IMR-90 (cell line): ENCODE data around the gene SDC4. TPM values are rescaled to one million over a fixed set of nuclear protein-coding genes. Genes with fewer than 3 reads are reported as not detected.

Experiments
- ATAC-seq: fragments of 200-7000 bp; cut with Tn5 transposase; 2 replicates; pipeline ENCODE4 v1.9.1; 2020; ENCODE audit warnings: low read depth, mild to moderate bottlenecking, moderate library complexity
- BruUV-seq: library from RNA; stranded (reverse); fragments of 400-500 nt; replicated peaks from 2 replicates; lab custom pipeline; 2021; lab: Mats Ljungman, UMichigan
- CTCF ChIA-PET: fragments of 300-600 bp; formaldehyde crosslinking; extraction: SDS; loops from one replicate; lab custom pipeline; 2021; ENCODE audit warnings: antibody characterized with exemption; lab: Yijun Ruan, JAX
- POLR2A ChIA-PET: fragments of 300-600 bp; sonication (Branson Sonifier 250); formaldehyde crosslinking; loops from one replicate; lab custom pipeline; 2022; ENCODE audit warnings: antibody characterized with exemption; ENCODE audit not compliant: unreplicated experiment; lab: Charles Lee
- DNase-seq: peaks from one replicate; pipeline ENCODE4 v3.0.0; 2013
- H2AFZ ChIP-seq: replicated peaks from 2 replicates; pipeline ENCODE3; 2013; ENCODE audit warnings: low read length, mild to moderate bottlenecking; ENCODE audit not compliant: poor library complexity
- H2AK5ac ChIP-seq: 2 replicates; pipeline ENCODE4 v1.6.1; 2013; ENCODE audit warnings: low read depth, low read length, inconsistent platforms
- H2AK9ac ChIP-seq: replicated peaks from 2 replicates; pipeline ENCODE3; 2013; ENCODE audit warnings: mild to moderate bottlenecking, low read depth, low read length, moderate library complexity; ENCODE audit not compliant: poor library complexity
- H2BK120ac ChIP-seq: 2 replicates; pipeline ENCODE4 v1.6.1; 2013; ENCODE audit warnings: low read depth, low read length, inconsistent platforms
- H2BK15ac ChIP-seq: 3 replicates; pipeline ENCODE4 v1.6.1; 2013; ENCODE audit warnings: low read depth, low read length, inconsistent platforms
- H2BK20ac ChIP-seq: 2 replicates; pipeline ENCODE4 v1.6.1; 2013; ENCODE audit warnings: low read depth, mild to moderate bottlenecking, inconsistent platforms, low read length, moderate library complexity
- H2BK5ac ChIP-seq: 2 replicates; pipeline ENCODE4 v1.6.1; 2013; ENCODE audit warnings: mild to moderate bottlenecking, low read depth, low read length, inconsistent platforms; ENCODE audit not compliant: poor library complexity, severe bottlenecking
- H3K14ac ChIP-seq: replicated peaks from 2 replicates; pipeline ENCODE4 v1.6.1; 2013; ENCODE audit warnings: low read depth, low read length, inconsistent platforms
- H3K18ac ChIP-seq: 2 replicates; pipeline ENCODE4 v1.6.1; 2013; ENCODE audit warnings: low read depth, low read length, control low read depth
- H3K23ac ChIP-seq: 2 replicates; pipeline ENCODE4 v1.6.1; 2013; ENCODE audit warnings: low read depth, low read length, inconsistent platforms
- H3K27ac ChIP-seq: 2 replicates; pipeline ENCODE4 v1.5.1; 2013; ENCODE audit warnings: mild to moderate bottlenecking, control low read depth, low read length; ENCODE audit not compliant: insufficient read depth
- H3K27me3 ChIP-seq: 2 replicates; pipeline ENCODE4 v1.6.1; 2013; ENCODE audit warnings: low read length; ENCODE audit not compliant: control insufficient read depth, insufficient read depth
- H3K36me3 ChIP-seq: 2 replicates; pipeline ENCODE4 v1.6.1; 2013; ENCODE audit warnings: low read length, mixed read lengths; ENCODE audit not compliant: control insufficient read depth, insufficient read depth
- H3K4ac ChIP-seq: 2 replicates; pipeline ENCODE4 v1.6.1; 2013; ENCODE audit warnings: low read depth, low read length, inconsistent platforms
- H3K4me1 ChIP-seq: 2 replicates; pipeline ENCODE4 v1.6.1; 2013; ENCODE audit warnings: low read length, mixed read lengths; ENCODE audit not compliant: control insufficient read depth, insufficient read depth
- H3K4me2 ChIP-seq: 2 replicates; pipeline ENCODE4 v1.6.1; 2013; ENCODE audit warnings: low read depth, mild to moderate bottlenecking, control low read depth, low read length, moderate library complexity
- H3K4me3 ChIP-seq: 2 replicates; pipeline ENCODE4 v1.5.1; 2013; ENCODE audit warnings: low read depth, mild to moderate bottlenecking, control low read depth, low read length, moderate library complexity; ENCODE audit not compliant: insufficient read depth
- H3K56ac ChIP-seq: 2 replicates; pipeline ENCODE4 v1.6.1; 2013; ENCODE audit warnings: low read length, inconsistent platforms; ENCODE audit not compliant: insufficient read depth; ENCODE audit errors: extremely low read depth
- H3K79me1 ChIP-seq, 2 experiments: 2 replicates each; pipeline ENCODE4 v1.6.1; 2013; ENCODE audit warnings: low read length in 2 of 2, inconsistent platforms in 1 of 2, low read depth in 1 of 2
- H3K9ac ChIP-seq: 2 replicates; pipeline ENCODE4 v1.6.1; 2013; ENCODE audit warnings: low read depth, low read length, control low read depth
- H3K9me1 ChIP-seq: 2 replicates; pipeline ENCODE4 v1.6.1; 2013; ENCODE audit warnings: low read length, inconsistent platforms; ENCODE audit not compliant: insufficient read depth
- H3K9me3 ChIP-seq: 2 replicates; pipeline ENCODE4 v1.6.1; 2013; ENCODE audit warnings: low read length; ENCODE audit not compliant: control insufficient read depth, insufficient read depth
- H4K20me1 ChIP-seq: 2 replicates; pipeline ENCODE4 v1.6.1; 2013; ENCODE audit warnings: low read length, inconsistent platforms; ENCODE audit not compliant: insufficient read depth
- H4K5ac ChIP-seq: 2 replicates; pipeline ENCODE4 v1.6.1; 2013; ENCODE audit warnings: mild to moderate bottlenecking, low read depth, low read length, control low read depth
- H4K8ac ChIP-seq, 2 experiments: 2 replicates each; pipeline ENCODE4 v1.6.1; 2013; ENCODE audit warnings: low read depth in 2 of 2, low read length in 2 of 2, control low read depth in 1 of 2, inconsistent platforms in 1 of 2
- H4K91ac ChIP-seq: 2 replicates; pipeline ENCODE4 v1.6.1; 2013; ENCODE audit warnings: low read depth, low read length, inconsistent platforms; ENCODE audit not compliant: insufficient read depth
- BHLHE40 ChIP-seq: fragments of 150-350 bp; IDR thresholded peaks from 2 replicates; pipeline ENCODE4 v1.6.1; 2016; ENCODE audit warnings: mild to moderate bottlenecking, low read depth, low read length
- CEBPB ChIP-seq: IDR thresholded peaks from 2 replicates; pipeline ENCODE4 v1.6.1; 2012; ENCODE audit warnings: low read depth, low read length, improper control_type of control experiment
- CTCF ChIP-seq: conservative IDR thresholded peaks from 2 replicates; pipeline ENCODE4 v1.5.1; 2012; ENCODE audit warnings: mild to moderate bottlenecking, low read depth, low read length, improper control_type of control experiment
- ELK1 ChIP-seq: fragments of 150-350 bp; IDR thresholded peaks from 2 replicates; pipeline ENCODE4 v1.6.1; 2016; ENCODE audit warnings: low read depth, mild to moderate bottlenecking, low read length, moderate library complexity, borderline replicate concordance
- MAFK ChIP-seq: IDR thresholded peaks from 2 replicates; pipeline ENCODE4 v1.6.1; 2012; ENCODE audit warnings: low read depth, low read length, improper control_type of control experiment
- MAZ ChIP-seq: IDR thresholded peaks from 2 replicates; pipeline ENCODE4 v1.6.1; 2012; ENCODE audit warnings: low read depth, mild to moderate bottlenecking, low read length, improper control_type of control experiment, moderate library complexity, borderline replicate concordance
- MXI1 ChIP-seq: IDR thresholded peaks from 2 replicates; pipeline ENCODE4 v1.6.1; 2012; ENCODE audit warnings: low read depth, mild to moderate bottlenecking, low read length, moderate library complexity, borderline replicate concordance
- POLR2A ChIP-seq: IDR thresholded peaks from 2 replicates; pipeline ENCODE4 v1.6.1; 2012; ENCODE audit warnings: mild to moderate bottlenecking, low read depth, low read length
- RCOR1 ChIP-seq: IDR thresholded peaks from 2 replicates; pipeline ENCODE4 v1.6.1; 2012; ENCODE audit warnings: mild to moderate bottlenecking, low read length, improper control_type of control experiment; ENCODE audit not compliant: insufficient replicate concordance
- RFX5 ChIP-seq: IDR thresholded peaks from 2 replicates; pipeline ENCODE4 v1.8.0; 2012; ENCODE audit warnings: low read depth, mild to moderate bottlenecking, low read length, moderate library complexity
- SMC3 ChIP-seq: fragments of 150-350 bp; IDR thresholded peaks from 2 replicates; pipeline ENCODE4 v1.6.1; 2016; ENCODE audit warnings: low read depth, mild to moderate bottlenecking, antibody characterized with exemption, low read length, moderate library complexity
- USF2 ChIP-seq: fragments of 150-350 bp; IDR thresholded peaks from 2 replicates; pipeline ENCODE4 v1.6.1; 2017; ENCODE audit warnings: mild to moderate bottlenecking, antibody characterized with exemption, low read length, low read depth
- WGBS, 2 experiments: methylation state at CpG; one replicate each; pipeline versions ENCODE4 v1.1.5 to v1.1.7; 2013; ENCODE audit warnings: missing lambda C conversion rate in 2 of 2; ENCODE audit not compliant: insufficient read length in 1 of 2; ENCODE audit errors: extremely low coverage in 2 of 2; 5-methylcytosine and 5-hydroxymethylcytosine counted together
- dilution Hi-C: fragments of 300-500 bp; cut with HindIII; formaldehyde crosslinking; loops from one replicate; pipeline ENCODE4 v1.14.3; 2018; ENCODE audit warnings: low sequenced_read_pairs; ENCODE audit not compliant: unreplicated experiment
- in situ Hi-C: fragments of 300-500 bp; cut with MboI; formaldehyde crosslinking; loops from 3 replicates; pipeline ENCODE4 v1.14.3; 2019; ENCODE audit warnings: low sequenced_read_pairs, inconsistent platforms, mixed read lengths
- intact Hi-C: fragments of 100-400 bp; cut with micrococcal nuclease; formaldehyde crosslinking; loops from 2 replicates; pipeline ENCODE4 v1.10.0; 2022
- polyA plus RNA-seq, 3 experiments: library from polyadenylated mRNA; depleted of rRNA; stranded (reverse); fragments of >200 nt; gene quantifications; 2 replicates each; pipeline ENCODE4 v1.2.3, GENCODE V29; 2012; ENCODE audit warnings: low replicate concordance in 1 of 3
- total RNA-seq: library from RNA; depleted of rRNA; stranded (reverse); fragments of >200 nt; gene quantifications from 2 replicates; pipeline ENCODE4 v1.2.3, GENCODE V29; 2012

The SDC4 gene
- total and polyA plus RNA-seq, 2 of the 4 experiments (the other 2 are of a cell fraction): 203 to 265 TPM

GRCh38 chr20:45362804-45363610, 14.8 kb upstream of the SDC4 start, which contains the start of gene SYS1:
Gene SYS1, plus strand, starts transcription at chr20:45363156. Its CDS starts 376 bp downstream, at chr20:45363532.
- intact Hi-C loops: loop anchor here (1.0 to 5.0 kb wide), 4 partner anchors 44 to 408 kb away; partner anchors contain the start of gene PIGT
- TF ChIP-seq ELK1 (no peak), USF2 (peak; percentile 40; the same call in 1 of the 2 replicates), MAFK (no peak), SMC3 (peak; percentile 70), RFX5 (no peak; the same call in 1 of the 2 replicates), BHLHE40 (peak; percentile 79), MAZ (peak; percentile 95), CTCF (peak; percentile 98), RCOR1 (no peak), CEBPB (0 out of 2 replicates have a peak, but pooled peaks have one; percentile 3), MXI1 (peak; percentile 98), POLR2A (peak; percentile 97)

More at GRCh38 chr20:45362804-45363610, 14.8 kb upstream of the SDC4 start, which contains the start of gene SYS1:
- peak within 1 kb of the TSS; percentile 97 for H3K14ac ChIP-seq
- peak within 1 kb of the TSS; percentile 65 for H3K4me3 ChIP-seq
- H3K27me3 ChIP-seq: no peaks in the 10 kb centered on the region
- peak within 1 kb of the TSS; percentile 94 for H3K27ac ChIP-seq
- peak within 1 kb of the TSS; percentile 94 for H4K91ac ChIP-seq
- no peaks in the 10 kb centered on the region for H3K9me3 ChIP-seq
- H4K8ac ChIP-seq: peak within 1 kb of the TSS; percentile 50 to 97
- peak within 1 kb of the TSS; percentile 95 for H2BK5ac ChIP-seq
- peak within 1 kb of the TSS; percentile 94; the same call in 1 of the 2 replicates for H3K23ac ChIP-seq
- H3K9ac ChIP-seq: peak within 1 kb of the TSS; percentile 91
- in situ Hi-C loops (no loop called here), dilution Hi-C loops (no loop called here)
- ATAC-seq (peak; percentile 91), DNase-seq (peak; percentile 98)
- peak within 1 kb of the TSS; percentile 74 for H4K5ac ChIP-seq
- 0% methylated on average over 39 of the region's 55 CpGs; no CpG with 5 or more reads in 1 of the 2 experiments for WGBS, 2 experiments
- peak within 1 kb of the TSS; percentile 75 for H3K18ac ChIP-seq
- peaks cover 20% of the 10 kb centered on the region for H3K9me1 ChIP-seq
- ChIA-PET CTCF (interaction anchor here (0.7 to 2.1 kb wide), 15 partner anchors 9 to 121 kb away, joined by 3 to 16 read pairs (median 4); no protein-coding TSS in a partner anchor), POLR2A (interaction anchor here (0.8 to 1.1 kb wide), 2 partner anchors 9 to 25 kb away, joined by 4 read pairs; no protein-coding TSS in a partner anchor)
- peak within 1 kb of the TSS; percentile 67 for H2AK5ac ChIP-seq
- peak within 1 kb of the TSS; percentile 79 for H2BK20ac ChIP-seq
- peak within 1 kb of the TSS; percentile 96 for H3K4ac ChIP-seq
- H2BK120ac ChIP-seq: peak within 1 kb of the TSS; percentile 94
- BruUV-seq: TSS peak; percentile 23
- H3K56ac ChIP-seq: peak within 1 kb of the TSS; percentile 93
- peak within 1 kb of the TSS; percentile 98 for H2AK9ac ChIP-seq
- H2BK15ac ChIP-seq: peak within 1 kb of the TSS; percentile 73; the same call in 1 of the 3 replicates
- peaks cover 17% of the 10 kb centered on the region for H3K4me1 ChIP-seq
- peak within 1 kb of the TSS; percentile 86 for H3K4me2 ChIP-seq
- no peaks in the 10 kb centered on the region for H4K20me1 ChIP-seq
- peak within 1 kb of the TSS; percentile 100 for H2AFZ ChIP-seq
- peaks cover 9 to 36% of the 10 kb centered on the region in 2 experiments; a peak in 3 of 4 replicates for H3K79me1 ChIP-seq
- peaks cover 16% of the 10 kb centered on the region for H3K36me3 ChIP-seq
